GM03348 (cell line): ENCODE data around the gene SPOCK1.
A peak's percentile ranks its signal among the peaks of the same experiment; 100 is the strongest.

Experiments used
- DNase-seq: peaks from one replicate; pipeline ENCODE4 v3.0.0; 2012; ENCODE audit warnings: low spot score

SPOCK1 gene

GRCh38 chr5:137328991-137329390 lies 170.1 kb downstream of the SPOCK1 start:
- DNase-seq = no peak

GRCh38 chr5:137328463-137328862 lies 170.7 kb downstream of the SPOCK1 start:
- no peak for DNase-seq

- DNase-seq = no peak
Measured at GRCh38 chr5:137325721-137326120, 173.4 kb downstream of the SPOCK1 start.

GRCh38 chr5:137320056-137321045 lies 178.8 kb downstream of the SPOCK1 start:
- DNase-seq = peak; percentile 75

GRCh38 chr5:137318027-137318426 lies 181.1 kb downstream of the SPOCK1 start:
- no peak for DNase-seq

- DNase-seq = no peak
Measured at GRCh38 chr5:137316346-137316736, 182.8 kb downstream of the SPOCK1 start.

- DNase-seq = no peak
Measured at GRCh38 chr5:137315534-137316345, 183.4 kb downstream of the SPOCK1 start.

- no peak for DNase-seq
Measured at GRCh38 chr5:137315109-137315508, 184.0 kb downstream of the SPOCK1 start.

GRCh38 chr5:137313526-137314175 lies 185.5 kb downstream of the SPOCK1 start:
- no peak for DNase-seq

GRCh38 chr5:137312011-137312410 lies 187.1 kb downstream of the SPOCK1 start:
- no peak for DNase-seq

GRCh38 chr5:137310051-137310730 lies 188.9 kb downstream of the SPOCK1 start:
- DNase-seq = peak; percentile 85

- no peak for DNase-seq
Measured at GRCh38 chr5:137309290-137309689, 189.8 kb downstream of the SPOCK1 start.

- DNase-seq = no peak
Measured at GRCh38 chr5:137308311-137308710, 190.8 kb downstream of the SPOCK1 start.

GRCh38 chr5:137306903-137307302 lies 192.2 kb downstream of the SPOCK1 start:
- no peak for DNase-seq

GRCh38 chr5:137305971-137306602 lies 193.0 kb downstream of the SPOCK1 start:
- DNase-seq = no peak

- no peak for DNase-seq
Measured at GRCh38 chr5:137304226-137304874, 194.8 kb downstream of the SPOCK1 start.

GRCh38 chr5:137303509-137303908 lies 195.6 kb downstream of the SPOCK1 start:
- no peak for DNase-seq

GRCh38 chr5:137300411-137301240 lies 198.5 kb downstream of the SPOCK1 start:
- peak; percentile 78 for DNase-seq

- no peak for DNase-seq
Measured at GRCh38 chr5:137296213-137296781, 202.8 kb downstream of the SPOCK1 start.
